Astrocyte (in vitro differentiated cells and primary cell): Measurements from ENCODE around the gene GAS2L1. TPM values are rescaled to one million over a fixed set of nuclear protein-coding genes. Genes with fewer than 3 reads are reported as not detected.

Experiments
- DNase-seq: peaks from one replicate; pipeline ENCODE4 v3.0.0-alpha.2; 2010; ENCODE audit warnings: low read depth
- FAIRE-seq: peaks from 2 replicates; lab custom pipeline; 2011; peaks lifted over from hg19 to GRCh38; lab: Jason Lieb, UNC
- H2AFZ ChIP-seq: 2 replicates; pipeline ENCODE4 v1.6.0; 2012; ENCODE audit warnings: low read depth, low read length, inconsistent platforms
- H3K27ac ChIP-seq: 2 replicates; pipeline ENCODE4 v1.5.1; 2011; ENCODE audit warnings: low read depth, low read length, inconsistent platforms
- H3K27me3 ChIP-seq: 2 replicates; pipeline ENCODE4 v1.6.0; 2011; ENCODE audit warnings: low read length, inconsistent platforms; ENCODE audit not compliant: insufficient read depth
- H3K36me3 ChIP-seq: 2 replicates; pipeline ENCODE4 v1.5.1; 2011; ENCODE audit warnings: low read length, inconsistent platforms; ENCODE audit not compliant: insufficient read depth
- H3K4me1 ChIP-seq: 2 replicates; pipeline ENCODE4 v1.5.1; 2011; ENCODE audit warnings: low read length, inconsistent platforms; ENCODE audit not compliant: insufficient read depth
- H3K4me2 ChIP-seq: 2 replicates; pipeline ENCODE4 v1.6.0; 2012; ENCODE audit warnings: low read length, inconsistent platforms
- H3K4me3 ChIP-seq: 2 replicates; pipeline ENCODE4 v1.5.1; 2011; ENCODE audit warnings: low read depth, mild to moderate bottlenecking, low read length, inconsistent platforms; ENCODE audit not compliant: insufficient read depth
- H3K79me2 ChIP-seq: 2 replicates; pipeline ENCODE4 v1.6.0; 2012; ENCODE audit warnings: mild to moderate bottlenecking, low read length, inconsistent platforms; ENCODE audit not compliant: insufficient read depth
- H3K9ac ChIP-seq: 2 replicates; pipeline ENCODE4 v1.6.0; 2012; ENCODE audit warnings: mild to moderate bottlenecking, low read length, inconsistent platforms
- H3K9me3 ChIP-seq: 2 replicates; pipeline ENCODE4 v1.5.1; 2012; ENCODE audit warnings: low read depth, mild to moderate bottlenecking, low read length, inconsistent platforms; ENCODE audit not compliant: insufficient read depth
- H4K20me1 ChIP-seq: 2 replicates; pipeline ENCODE4 v1.6.0; 2012; ENCODE audit warnings: low read length, inconsistent platforms; ENCODE audit not compliant: insufficient read depth
- H3K27ac Mint-ChIP-seq: one replicate; pipeline ENCODE4 v1.8.0; 2021; ENCODE audit warnings: mild to moderate bottlenecking, mixed read lengths; ENCODE audit not compliant: unreplicated experiment
- H3K27me3 Mint-ChIP-seq: one replicate; pipeline ENCODE4 v1.8.0; 2021; ENCODE audit warnings: low read depth, mixed read lengths; ENCODE audit not compliant: unreplicated experiment
- H3K36me3 Mint-ChIP-seq: one replicate; pipeline ENCODE4 v1.8.0; 2021; ENCODE audit warnings: low read depth, mixed read lengths; ENCODE audit not compliant: unreplicated experiment
- H3K4me1 Mint-ChIP-seq: one replicate; pipeline ENCODE4 v1.8.0; 2021; ENCODE audit warnings: low read depth, mixed read lengths; ENCODE audit not compliant: unreplicated experiment
- H3K4me3 Mint-ChIP-seq: one replicate; pipeline ENCODE4 v1.8.0; 2021; ENCODE audit warnings: mild to moderate bottlenecking, moderate library complexity, mixed read lengths; ENCODE audit not compliant: unreplicated experiment
- H3K9me3 Mint-ChIP-seq: one replicate; pipeline ENCODE4 v1.8.0; 2021; ENCODE audit warnings: mild to moderate bottlenecking, mixed read lengths; ENCODE audit not compliant: unreplicated experiment
- CTCF ChIP-seq: IDR thresholded peaks from 2 replicates; pipeline ENCODE4 v1.5.1; 2011; ENCODE audit warnings: low read depth, mild to moderate bottlenecking, inconsistent platforms, low read length, moderate library complexity; ENCODE audit not compliant: insufficient read depth
- EZH2 ChIP-seq: IDR thresholded peaks from 2 replicates; pipeline ENCODE4 v1.6.1; 2012; ENCODE audit warnings: mild to moderate bottlenecking, low read length, inconsistent platforms; ENCODE audit not compliant: insufficient read depth
- total RNA-seq: library from RNA; stranded (reverse); gene quantifications from 2 replicates; pipeline ENCODE4 v1.2.1, GENCODE V29; 2021

Gene GAS2L1
- total RNA-seq, 1 donor from 2014 or later: 24.3 TPM

GRCh38 chr22:29258407-29259252 lies 47.8 kb upstream of the GAS2L1 start:
- no peaks in the 10 kb centered on the region for H3K9me3 Mint-ChIP-seq
- H2AFZ ChIP-seq: no peak overlapping the region
- peaks cover 10% of the 10 kb centered on the region for H3K36me3 Mint-ChIP-seq
- no peak overlapping the region for H3K27ac Mint-ChIP-seq
- peaks cover 4% of the 10 kb centered on the region for H3K27me3 Mint-ChIP-seq
- H3K27ac ChIP-seq: no peak overlapping the region
- H3K4me1 Mint-ChIP-seq: no peaks in the 10 kb centered on the region
- H3K36me3 ChIP-seq: no peaks in the 10 kb centered on the region
- H3K9ac ChIP-seq: no peak overlapping the region
- no peak for FAIRE-seq
- no peaks in the 10 kb centered on the region for H3K27me3 ChIP-seq
- H3K4me3 ChIP-seq: no peak overlapping the region
- no peaks in the 10 kb centered on the region for H3K9me3 ChIP-seq
- no peak overlapping the region for H3K4me3 Mint-ChIP-seq
- DNase-seq: no peak
- H3K4me1 ChIP-seq: no peaks in the 10 kb centered on the region
- no peak overlapping the region for H3K4me2 ChIP-seq
- TF ChIP-seq CTCF: no peak
- no peak for TF ChIP-seq EZH2
- H3K79me2 ChIP-seq: no peaks in the 10 kb centered on the region
- peaks cover 5% of the 10 kb centered on the region for H4K20me1 ChIP-seq

GRCh38 chr22:29259253-29259899 lies 47.1 kb upstream of the GAS2L1 start:
- Mint-ChIP-seq H3K4me1 (no peaks in the 10 kb centered on the region), H3K27me3 (peaks cover 4% of the 10 kb centered on the region), H3K4me3 (no peak overlapping the region), H3K9me3 (no peaks in the 10 kb centered on the region), H3K27ac (no peak overlapping the region), H3K36me3 (peaks cover 10% of the 10 kb centered on the region)
- Histone ChIP-seq H3K79me2 (no peaks in the 10 kb centered on the region), H3K27me3 (no peaks in the 10 kb centered on the region), H3K4me3 (no peak overlapping the region), H3K27ac (no peak overlapping the region), H4K20me1 (peaks cover 5% of the 10 kb centered on the region), H3K9me3 (no peaks in the 10 kb centered on the region), H2AFZ (no peak overlapping the region), H3K4me2 (no peak overlapping the region), H3K4me1 (no peaks in the 10 kb centered on the region), H3K9ac (no peak overlapping the region), H3K36me3 (no peaks in the 10 kb centered on the region)
- no peak for DNase-seq
- TF ChIP-seq CTCF (no peak), EZH2 (no peak)
- no peak for FAIRE-seq
